H9 (cell line): ENCODE results near the gene CREB5. TPM values are rescaled to one million over a fixed set of nuclear protein-coding genes. Genes with fewer than 3 reads are reported as not detected.

Experiments used
- DNase-seq: peaks from one replicate; pipeline ENCODE4 v3.0.0-alpha.2; 2017
- H2AFZ ChIP-seq: one replicate; pipeline ENCODE4 v1.6.1; 2013; ENCODE audit warnings: mild to moderate bottlenecking, low read length, control low read depth, moderate library complexity
- H2AK5ac ChIP-seq: 2 replicates; pipeline ENCODE4 v1.6.1; 2013; ENCODE audit warnings: low read length, control low read depth, mixed read lengths; ENCODE audit not compliant: insufficient read length
- H2BK120ac ChIP-seq: one replicate; pipeline ENCODE4 v1.6.1; 2013; ENCODE audit warnings: low read depth, mild to moderate bottlenecking, low read length, control low read depth, inconsistent platforms; ENCODE audit not compliant: poor library complexity, severe bottlenecking
- H2BK12ac ChIP-seq: 2 replicates; pipeline ENCODE4 v1.6.1; 2013; ENCODE audit warnings: low read length, control low read depth, mixed read lengths, low read depth; ENCODE audit not compliant: insufficient read length
- H2BK15ac ChIP-seq: 2 replicates; pipeline ENCODE4 v1.6.1; 2013; ENCODE audit warnings: low read depth, low read length, control low read depth
- H2BK20ac ChIP-seq: one replicate; pipeline ENCODE4 v1.6.1; 2013; ENCODE audit warnings: low read depth, mild to moderate bottlenecking, low read length, control low read depth, inconsistent platforms; ENCODE audit not compliant: poor library complexity, severe bottlenecking
- H2BK5ac ChIP-seq: 2 replicates; pipeline ENCODE4 v1.6.1; 2013; ENCODE audit warnings: low read length, control low read depth, mixed read lengths; ENCODE audit not compliant: insufficient read length
- H3K14ac ChIP-seq: 2 replicates; pipeline ENCODE4 v1.6.1; 2013; ENCODE audit warnings: low read length, control low read depth; ENCODE audit not compliant: insufficient read depth
- H3K18ac ChIP-seq: 2 replicates; pipeline ENCODE4 v1.6.1; 2013; ENCODE audit warnings: low read depth, mild to moderate bottlenecking, mixed read lengths, low read length, control low read depth; ENCODE audit not compliant: insufficient read length
- H3K23ac ChIP-seq: 2 replicates; pipeline ENCODE4 v1.6.1; 2013; ENCODE audit warnings: low read length, control low read depth, mixed read lengths, low read depth; ENCODE audit not compliant: insufficient read length
- H3K23me2 ChIP-seq: 2 replicates; pipeline ENCODE4 v1.6.1; 2013; ENCODE audit warnings: low read depth, mild to moderate bottlenecking, mixed read lengths, low read length, control low read depth; ENCODE audit not compliant: insufficient read length, poor library complexity, severe bottlenecking
- H3K27ac ChIP-seq: 2 replicates; pipeline ENCODE4 v1.5.1; 2013; ENCODE audit warnings: low read length, control low read depth, mixed read lengths, low read depth; ENCODE audit not compliant: insufficient read length
- H3K27me3 ChIP-seq: 2 replicates; pipeline ENCODE4 v1.6.1; 2013; ENCODE audit warnings: low read length, control low read depth, inconsistent platforms; ENCODE audit not compliant: insufficient read depth
- H3K4ac ChIP-seq: 2 replicates; pipeline ENCODE4 v1.6.1; 2013; ENCODE audit warnings: low read depth, mild to moderate bottlenecking, control low read depth, inconsistent platforms, low read length, moderate library complexity
- H3K4me1 ChIP-seq: 2 replicates; pipeline ENCODE4 v1.6.1; 2013; ENCODE audit warnings: low read length, control low read depth, inconsistent platforms; ENCODE audit not compliant: insufficient read depth
- H3K4me2 ChIP-seq: 2 replicates; pipeline ENCODE4 v1.6.1; 2013; ENCODE audit warnings: low read length, control low read depth, mixed read lengths; ENCODE audit not compliant: insufficient read length, insufficient read depth
- H3K56ac ChIP-seq: 2 replicates; pipeline ENCODE4 v1.6.1; 2013; ENCODE audit warnings: low read depth, mild to moderate bottlenecking, mixed read lengths, low read length, control low read depth; ENCODE audit not compliant: insufficient read length
- H3K79me1 ChIP-seq: 2 replicates; pipeline ENCODE4 v1.6.1; 2013; ENCODE audit warnings: low read depth, mild to moderate bottlenecking, moderate library complexity, low read length, control low read depth, inconsistent platforms; ENCODE audit not compliant: insufficient read depth, poor library complexity, severe bottlenecking
- H3K79me2 ChIP-seq: 2 replicates; pipeline ENCODE4 v1.6.1; 2013; ENCODE audit warnings: low read length, control low read depth, inconsistent platforms; ENCODE audit not compliant: insufficient read depth
- H3K9ac ChIP-seq: 2 replicates; pipeline ENCODE4 v1.6.1; 2013; ENCODE audit warnings: low read length, control low read depth, mixed read lengths; ENCODE audit not compliant: insufficient read length; ENCODE audit errors: extremely low read depth
- H3K9me3 ChIP-seq: one replicate; pipeline ENCODE4 v1.6.1; 2013; ENCODE audit warnings: low read depth, low read length, inconsistent platforms; ENCODE audit not compliant: control insufficient read depth
- H3T11ph ChIP-seq: one replicate; pipeline ENCODE4 v1.6.1; 2013; ENCODE audit warnings: mild to moderate bottlenecking, low read length, control low read depth, inconsistent platforms
- H4K20me1 ChIP-seq: one replicate; pipeline ENCODE4 v1.6.1; 2013; ENCODE audit not compliant: control insufficient read depth, insufficient read length, insufficient read depth
- H4K5ac ChIP-seq: 2 replicates; pipeline ENCODE4 v1.6.1; 2013; ENCODE audit warnings: low read depth, mild to moderate bottlenecking, mixed read lengths, low read length, control low read depth; ENCODE audit not compliant: insufficient read length
- H4K8ac ChIP-seq: replicated peaks from 2 replicates; pipeline ENCODE4 v1.6.1; 2013; ENCODE audit warnings: low read length, control low read depth, mixed read lengths, low read depth; ENCODE audit not compliant: insufficient read length
- H4K91ac ChIP-seq: 2 replicates; pipeline ENCODE4 v1.6.1; 2013; ENCODE audit warnings: low read depth, mild to moderate bottlenecking, moderate library complexity, mixed read lengths, low read length, control low read depth; ENCODE audit not compliant: insufficient read length
- H3K27ac Mint-ChIP-seq, 3 experiments: 2 replicates in 2 of 3; 3 replicates in 1 of 3; pipeline ENCODE4 v1.8.0; 2020 to 2021; ENCODE audit warnings: mixed read lengths in 3 of 3, mild to moderate bottlenecking in 1 of 3, moderate library complexity in 1 of 3
- H3K27me3 Mint-ChIP-seq: 2 replicates; pipeline ENCODE4 v1.8.0; 2021; ENCODE audit warnings: low read depth, mild to moderate bottlenecking, moderate library complexity, mixed read lengths
- H3K36me3 Mint-ChIP-seq, 3 experiments: 2 replicates in 2 of 3; 3 replicates in 1 of 3; pipeline ENCODE4 v1.8.0; 2020 to 2021; ENCODE audit warnings: low read depth in 3 of 3, mixed read lengths in 3 of 3; ENCODE audit not compliant: insufficient read depth in 1 of 3
- H3K4me1 Mint-ChIP-seq, 2 experiments: 2 replicates each; pipeline ENCODE4 v1.8.0; 2020; ENCODE audit warnings: mixed read lengths in 2 of 2
- H3K4me3 Mint-ChIP-seq, 2 experiments: 2 replicates in 1 of 2; 3 replicates in 1 of 2; pipeline ENCODE4 v1.8.0; 2020 to 2021; ENCODE audit warnings: mild to moderate bottlenecking in 2 of 2, mixed read lengths in 2 of 2, moderate library complexity in 1 of 2
- H3K9me3 Mint-ChIP-seq, 2 experiments: 2 replicates in 1 of 2; 3 replicates in 1 of 2; pipeline ENCODE4 v1.8.0; 2020; ENCODE audit warnings: mild to moderate bottlenecking in 2 of 2, mixed read lengths in 2 of 2, moderate library complexity in 1 of 2
- WGBS: extraction: QIAGEN DNeasy Blood & Tissue Kit; methylation state at CpG from one replicate; pipeline ENCODE4 v1.1.7; 2013; ENCODE audit warnings: missing lambda C conversion rate, low lambda C conversion rate, mixed read lengths; ENCODE audit not compliant: insufficient read length; ENCODE audit errors: extremely low coverage; 5-methylcytosine and 5-hydroxymethylcytosine counted together
- total RNA-seq: library from RNA; stranded (reverse); gene quantifications from 2 replicates; pipeline ENCODE4 v1.2.1, GENCODE V29; 2021
- TF ChIP-seq, protein P1 (sequence below): fragments of 200-600 bp; sonication (generic); conservative IDR thresholded peaks from 3 replicates; pipeline ENCODE4 v1.8.0; 2021; ENCODE audit warnings: antibody characterized with exemption, mild to moderate bottlenecking

Gene CREB5
- total RNA-seq, 1 experiment from 2014 or later = 4.0 TPM

DNA sequence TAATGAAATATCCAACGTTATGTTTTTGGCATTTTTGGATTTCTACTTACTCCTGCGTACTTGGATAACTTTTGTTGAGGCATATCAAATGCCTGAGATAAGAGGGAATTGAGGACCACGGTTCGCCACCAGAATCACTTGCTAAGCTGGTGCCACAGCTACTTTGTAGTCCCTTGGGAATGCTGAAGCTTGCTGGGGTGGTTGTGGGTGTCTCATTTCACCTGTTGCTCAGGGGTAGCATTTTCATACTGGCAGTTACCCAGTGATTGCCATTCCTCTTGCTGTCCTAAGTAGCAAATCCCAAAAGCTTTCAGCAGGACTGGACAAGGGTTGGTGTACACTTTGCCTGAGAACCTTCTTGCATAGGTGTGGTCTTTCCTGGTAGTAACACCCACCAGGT, 75.2 kb downstream of the CREB5 start:
- no peak overlapping the region for H2AFZ ChIP-seq
- H2BK20ac ChIP-seq = no peak overlapping the region
- H3K23ac ChIP-seq = no peak overlapping the region
- DNase-seq = no peak
- TF ChIP-seq, protein P1, sequence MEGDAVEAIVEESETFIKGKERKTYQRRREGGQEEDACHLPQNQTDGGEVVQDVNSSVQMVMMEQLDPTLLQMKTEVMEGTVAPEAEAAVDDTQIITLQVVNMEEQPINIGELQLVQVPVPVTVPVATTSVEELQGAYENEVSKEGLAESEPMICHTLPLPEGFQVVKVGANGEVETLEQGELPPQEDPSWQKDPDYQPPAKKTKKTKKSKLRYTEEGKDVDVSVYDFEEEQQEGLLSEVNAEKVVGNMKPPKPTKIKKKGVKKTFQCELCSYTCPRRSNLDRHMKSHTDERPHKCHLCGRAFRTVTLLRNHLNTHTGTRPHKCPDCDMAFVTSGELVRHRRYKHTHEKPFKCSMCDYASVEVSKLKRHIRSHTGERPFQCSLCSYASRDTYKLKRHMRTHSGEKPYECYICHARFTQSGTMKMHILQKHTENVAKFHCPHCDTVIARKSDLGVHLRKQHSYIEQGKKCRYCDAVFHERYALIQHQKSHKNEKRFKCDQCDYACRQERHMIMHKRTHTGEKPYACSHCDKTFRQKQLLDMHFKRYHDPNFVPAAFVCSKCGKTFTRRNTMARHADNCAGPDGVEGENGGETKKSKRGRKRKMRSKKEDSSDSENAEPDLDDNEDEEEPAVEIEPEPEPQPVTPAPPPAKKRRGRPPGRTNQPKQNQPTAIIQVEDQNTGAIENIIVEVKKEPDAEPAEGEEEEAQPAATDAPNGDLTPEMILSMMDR = no peak
- Mint-ChIP-seq H3K9me3 (peaks cover 0 to 2% of the 10 kb centered on the region in 2 experiments; a peak in 1 of 5 replicates), H3K4me1 (peaks cover 47 to 54% of the 10 kb centered on the region in 2 experiments), H3K4me3 (no peak overlapping the region), H3K36me3 (0 out of 7 replicates have a peak, but pooled peaks cover 0 to 1% (median 0%) of the 10 kb centered on the region in 3 experiments), H3K27me3 (no peaks in the 10 kb centered on the region), H3K27ac (no peak overlapping the region)
- H4K20me1 ChIP-seq = no peaks in the 10 kb centered on the region
- H3K4me2 ChIP-seq = no peak overlapping the region
- no peak overlapping the region for H2AK5ac ChIP-seq
- H3K79me1 ChIP-seq = no peaks in the 10 kb centered on the region
- H3K14ac ChIP-seq = no peak overlapping the region
- no peak overlapping the region for H2BK15ac ChIP-seq
- no peak overlapping the region for H3K27ac ChIP-seq
- H3K23me2 ChIP-seq = no peaks in the 10 kb centered on the region
- H4K8ac ChIP-seq = no peak overlapping the region
- H3T11ph ChIP-seq = no peak overlapping the region
- no peak overlapping the region for H3K4ac ChIP-seq
- no peak overlapping the region for H2BK5ac ChIP-seq
- H3K4me1 ChIP-seq = peaks cover 12% of the 10 kb centered on the region; the same call in 1 of the 2 replicates
- H2BK120ac ChIP-seq = no peak overlapping the region
- H4K5ac ChIP-seq = no peak overlapping the region
- H3K27me3 ChIP-seq = no peaks in the 10 kb centered on the region
- no peak overlapping the region for H2BK12ac ChIP-seq
- no CpG with 5 or more reads among the region's 4 CpGs for WGBS
- no peak overlapping the region for H3K9ac ChIP-seq
- no peaks in the 10 kb centered on the region for H3K9me3 ChIP-seq
- H4K91ac ChIP-seq = no peak overlapping the region
- H3K79me2 ChIP-seq = no peaks in the 10 kb centered on the region
- H3K18ac ChIP-seq = no peak overlapping the region
- no peak overlapping the region for H3K56ac ChIP-seq
